HepG2 (cell line): Measurements from ENCODE around the gene ABCB8. TPM values are rescaled to one million over a fixed set of nuclear protein-coding genes. Genes with fewer than 3 reads are reported as not detected.

Source experiments
- CHD2 ChIP-seq: IDR thresholded peaks from 2 replicates; pipeline ENCODE4 v1.6.1; 2011; ENCODE audit warnings: low read depth, low read length, improper control_type of control experiment
- DNMT1 ChIP-seq: sonication (generic); formaldehyde crosslinking; IDR thresholded peaks from 2 replicates; pipeline ENCODE4 v1.5.1; 2020; ENCODE audit warnings: mild to moderate bottlenecking, missing genetic modification reagents
- HDAC1 ChIP-seq: sonication (generic); formaldehyde crosslinking; IDR thresholded peaks from 2 replicates; pipeline ENCODE4 v1.5.1; 2020; ENCODE audit warnings: mild to moderate bottlenecking, missing genetic modification reagents
- KLF13 ChIP-seq: sonication (generic); formaldehyde crosslinking; IDR thresholded peaks from 2 replicates; pipeline ENCODE4 v1.4.0; 2020; ENCODE audit warnings: mild to moderate bottlenecking, missing genetic modification reagents
- MAF1 ChIP-seq: sonication (generic); formaldehyde crosslinking; IDR thresholded peaks from 2 replicates; pipeline ENCODE4 v1.5.0; 2020; ENCODE audit warnings: missing genetic modification reagents, borderline replicate concordance
- NFYB ChIP-seq: sonication (generic); formaldehyde crosslinking; IDR thresholded peaks from 2 replicates; pipeline ENCODE4 v1.4.0; 2020; ENCODE audit warnings: missing genetic modification reagents
- NR2F6 ChIP-seq, 2 experiments: IDR thresholded peaks; 2 replicates each; pipeline ENCODE4 v1.6.1; 2016; ENCODE audit warnings: antibody characterized with exemption in 1 of 2, mild to moderate bottlenecking in 1 of 2
- ZKSCAN5 ChIP-seq: sonication (generic); formaldehyde crosslinking; IDR thresholded peaks from 2 replicates; pipeline ENCODE4 v1.5.1; 2020; ENCODE audit warnings: mild to moderate bottlenecking, missing genetic modification reagents
- ZNF24 ChIP-seq: fragments of 450-650 bp; IDR thresholded peaks from 2 replicates; pipeline ENCODE4 v1.6.1; 2017; ENCODE audit warnings: antibody characterized with exemption, mild to moderate bottlenecking
- ZNF354B ChIP-seq: sonication (generic); formaldehyde crosslinking; IDR thresholded peaks from 2 replicates; pipeline ENCODE4 v1.8.0; 2022; ENCODE audit warnings: mild to moderate bottlenecking, missing genetic modification reagents
- polyA plus RNA-seq, 8 experiments: library from polyadenylated mRNA; depleted of rRNA in 3 of 8; stranded (reverse) in 7 of 8; unstranded in 1 of 8; fragments of >200 nt; fragmentation: Illumina TruSeq in 4 of 8; extraction: Trizol in 4 of 8; gene quantifications; 2 replicates each; pipeline versions ENCODE4 v1.2.1 to v1.2.3, GENCODE V29; 2011 to 2016; ENCODE audit warnings: low read depth in 4 of 8, missing spikeins in 1 of 8, mixed read lengths in 1 of 8; ENCODE audit not compliant: insufficient read depth in 1 of 8
- total RNA-seq, 5 experiments: library from RNA; depleted of rRNA; stranded (reverse); fragments of >200 nt; fragmentation: Illumina TruSeq; extraction: Trizol; gene quantifications; 2 replicates each; pipeline ENCODE4 v1.2.3, GENCODE V29; 2016; ENCODE audit warnings: low read depth in 1 of 5
- TF ChIP-seq, protein P1 (sequence below): fragments of 450-650 bp; IDR thresholded peaks from 2 replicates; pipeline ENCODE4 v1.6.1; 2017
- TF ChIP-seq, protein P2 (sequence below): sonication (generic); formaldehyde crosslinking; IDR thresholded peaks from 2 replicates; pipeline ENCODE4 v1.8.1; 2023; ENCODE audit warnings: missing genetic modification reagents, inconsistent platforms, borderline replicate concordance
- TF ChIP-seq, protein P3 (sequence below), 2 experiments: sonication (generic) in 1 of 2; formaldehyde crosslinking in 1 of 2; IDR thresholded peaks; 2 replicates each; pipeline versions ENCODE4 v1.5.1 to v1.6.1; 2011 to 2020; ENCODE audit warnings: borderline replicate concordance in 1 of 2, low read depth in 1 of 2, low read length in 1 of 2, mild to moderate bottlenecking in 1 of 2, missing genetic modification reagents in 1 of 2, moderate library complexity in 1 of 2
- TF ChIP-seq, protein P4 (sequence below): sonication (generic); formaldehyde crosslinking; IDR thresholded peaks from 2 replicates; pipeline ENCODE4 v1.4.0; 2020; ENCODE audit warnings: missing genetic modification reagents
- TF ChIP-seq, protein P5 (sequence below): sonication (generic); formaldehyde crosslinking; IDR thresholded peaks from 2 replicates; pipeline ENCODE4 v1.4.0; 2020; ENCODE audit warnings: mild to moderate bottlenecking, missing genetic modification reagents
- TF ChIP-seq, protein P6 (sequence below): sonication (generic); formaldehyde crosslinking; IDR thresholded peaks from 2 replicates; pipeline ENCODE4 v1.4.0; 2020; ENCODE audit warnings: missing genetic modification reagents, mild to moderate bottlenecking, borderline replicate concordance

Gene ABCB8
- total and polyA plus RNA-seq, 2 of the 13 experiments (the other 11 are each of a cell fraction or from before 2014, with no cell fraction given) = 6.6 to 16.7 TPM

DNA sequence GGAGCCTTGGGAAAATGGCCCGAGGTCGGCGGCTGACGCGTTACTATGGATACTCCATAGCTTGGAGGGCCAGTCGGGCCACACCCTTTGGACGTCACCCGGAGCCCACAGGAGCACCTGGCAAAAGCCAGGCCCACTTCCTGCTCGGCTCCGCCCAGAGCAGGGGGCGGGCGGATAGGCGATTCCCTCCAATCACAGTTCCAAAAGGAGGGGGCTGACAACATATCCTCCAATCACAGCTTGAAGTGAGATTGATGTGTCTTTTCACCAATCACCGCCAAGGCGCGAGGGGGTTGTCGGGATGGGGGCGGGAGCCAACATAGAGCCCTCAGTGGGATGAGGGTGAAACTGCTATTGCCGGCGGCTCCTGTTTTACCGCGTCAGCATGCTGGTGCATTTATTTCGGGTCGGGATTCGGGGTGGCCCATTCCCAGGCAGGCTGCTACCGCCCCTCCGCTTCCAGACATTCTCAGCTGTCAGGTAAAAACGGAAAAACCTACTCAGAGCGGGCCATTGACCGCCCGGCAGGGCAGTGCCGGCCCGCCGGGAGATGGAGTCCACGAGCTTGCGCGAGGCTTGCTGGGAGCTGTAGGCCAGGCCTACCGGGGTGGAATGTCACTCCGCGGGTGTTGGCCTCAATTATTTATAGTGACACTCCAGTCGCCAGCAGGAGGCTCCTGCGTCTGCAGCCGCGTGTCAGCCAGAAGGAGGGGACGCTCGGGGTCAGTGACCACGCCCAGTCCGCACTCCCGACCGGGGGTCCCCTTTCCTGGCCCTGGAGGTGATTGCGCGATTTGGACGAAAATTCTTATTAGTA, at the start of gene ABCB8 (continued):
- TF ChIP-seq, protein P1, sequence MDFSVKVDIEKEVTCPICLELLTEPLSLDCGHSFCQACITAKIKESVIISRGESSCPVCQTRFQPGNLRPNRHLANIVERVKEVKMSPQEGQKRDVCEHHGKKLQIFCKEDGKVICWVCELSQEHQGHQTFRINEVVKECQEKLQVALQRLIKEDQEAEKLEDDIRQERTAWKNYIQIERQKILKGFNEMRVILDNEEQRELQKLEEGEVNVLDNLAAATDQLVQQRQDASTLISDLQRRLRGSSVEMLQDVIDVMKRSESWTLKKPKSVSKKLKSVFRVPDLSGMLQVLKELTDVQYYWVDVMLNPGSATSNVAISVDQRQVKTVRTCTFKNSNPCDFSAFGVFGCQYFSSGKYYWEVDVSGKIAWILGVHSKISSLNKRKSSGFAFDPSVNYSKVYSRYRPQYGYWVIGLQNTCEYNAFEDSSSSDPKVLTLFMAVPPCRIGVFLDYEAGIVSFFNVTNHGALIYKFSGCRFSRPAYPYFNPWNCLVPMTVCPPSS = no peak
- no peak for TF ChIP-seq ZKSCAN5 (CRISPR knock-in tag)
- peak; percentile 83 for TF ChIP-seq HDAC1 (CRISPR knock-in tag)
- no peak for TF ChIP-seq KLF13 (CRISPR knock-in tag)
- TF ChIP-seq ZNF24 = no peak
- TF ChIP-seq CHD2 = peak; percentile 60; the same call in 1 of the 2 replicates
- TF ChIP-seq, protein P2, sequence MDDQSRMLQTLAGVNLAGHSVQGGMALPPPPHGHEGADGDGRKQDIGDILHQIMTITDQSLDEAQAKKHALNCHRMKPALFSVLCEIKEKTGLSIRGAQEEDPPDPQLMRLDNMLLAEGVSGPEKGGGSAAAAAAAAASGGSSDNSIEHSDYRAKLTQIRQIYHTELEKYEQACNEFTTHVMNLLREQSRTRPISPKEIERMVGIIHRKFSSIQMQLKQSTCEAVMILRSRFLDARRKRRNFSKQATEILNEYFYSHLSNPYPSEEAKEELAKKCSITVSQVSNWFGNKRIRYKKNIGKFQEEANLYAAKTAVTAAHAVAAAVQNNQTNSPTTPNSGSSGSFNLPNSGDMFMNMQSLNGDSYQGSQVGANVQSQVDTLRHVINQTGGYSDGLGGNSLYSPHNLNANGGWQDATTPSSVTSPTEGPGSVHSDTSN (CRISPR knock-in tag) = no peak
- TF ChIP-seq MAF1 (CRISPR knock-in tag) = no peak
- TF ChIP-seq, protein P3, sequence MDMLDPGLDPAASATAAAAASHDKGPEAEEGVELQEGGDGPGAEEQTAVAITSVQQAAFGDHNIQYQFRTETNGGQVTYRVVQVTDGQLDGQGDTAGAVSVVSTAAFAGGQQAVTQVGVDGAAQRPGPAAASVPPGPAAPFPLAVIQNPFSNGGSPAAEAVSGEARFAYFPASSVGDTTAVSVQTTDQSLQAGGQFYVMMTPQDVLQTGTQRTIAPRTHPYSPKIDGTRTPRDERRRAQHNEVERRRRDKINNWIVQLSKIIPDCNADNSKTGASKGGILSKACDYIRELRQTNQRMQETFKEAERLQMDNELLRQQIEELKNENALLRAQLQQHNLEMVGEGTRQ (IDR thresholded peaks at IDR 0.05; ENCODE audit: low read depth, low read length) = no peak
- TF ChIP-seq, protein P3 (CRISPR knock-in tag; IDR thresholded peaks at IDR 0.05; ENCODE audit: borderline replicate concordance) = no peak; the same call in 1 of the 2 replicates
- no peak; the same call in 1 of the 2 replicates for TF ChIP-seq NR2F6 (IDR thresholded peaks at IDR 0.05)
- no peak; the same call in none of the 2 replicates for TF ChIP-seq NR2F6 (CRISPR knock-in tag; IDR thresholded peaks at IDR 0.05)
- TF ChIP-seq, protein P4, sequence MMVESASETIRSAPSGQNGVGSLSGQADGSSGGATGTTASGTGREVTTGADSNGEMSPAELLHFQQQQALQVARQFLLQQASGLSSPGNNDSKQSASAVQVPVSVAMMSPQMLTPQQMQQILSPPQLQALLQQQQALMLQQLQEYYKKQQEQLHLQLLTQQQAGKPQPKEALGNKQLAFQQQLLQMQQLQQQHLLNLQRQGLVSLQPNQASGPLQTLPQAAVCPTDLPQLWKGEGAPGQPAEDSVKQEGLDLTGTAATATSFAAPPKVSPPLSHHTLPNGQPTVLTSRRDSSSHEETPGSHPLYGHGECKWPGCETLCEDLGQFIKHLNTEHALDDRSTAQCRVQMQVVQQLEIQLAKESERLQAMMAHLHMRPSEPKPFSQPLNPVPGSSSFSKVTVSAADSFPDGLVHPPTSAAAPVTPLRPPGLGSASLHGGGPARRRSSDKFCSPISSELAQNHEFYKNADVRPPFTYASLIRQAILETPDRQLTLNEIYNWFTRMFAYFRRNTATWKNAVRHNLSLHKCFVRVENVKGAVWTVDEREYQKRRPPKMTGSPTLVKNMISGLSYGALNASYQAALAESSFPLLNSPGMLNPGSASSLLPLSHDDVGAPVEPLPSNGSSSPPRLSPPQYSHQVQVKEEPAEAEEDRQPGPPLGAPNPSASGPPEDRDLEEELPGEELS (CRISPR knock-in tag) = 0 out of 2 replicates have a peak, but pooled peaks have one; percentile 22
- TF ChIP-seq DNMT1 = no peak
- TF ChIP-seq, protein P5, sequence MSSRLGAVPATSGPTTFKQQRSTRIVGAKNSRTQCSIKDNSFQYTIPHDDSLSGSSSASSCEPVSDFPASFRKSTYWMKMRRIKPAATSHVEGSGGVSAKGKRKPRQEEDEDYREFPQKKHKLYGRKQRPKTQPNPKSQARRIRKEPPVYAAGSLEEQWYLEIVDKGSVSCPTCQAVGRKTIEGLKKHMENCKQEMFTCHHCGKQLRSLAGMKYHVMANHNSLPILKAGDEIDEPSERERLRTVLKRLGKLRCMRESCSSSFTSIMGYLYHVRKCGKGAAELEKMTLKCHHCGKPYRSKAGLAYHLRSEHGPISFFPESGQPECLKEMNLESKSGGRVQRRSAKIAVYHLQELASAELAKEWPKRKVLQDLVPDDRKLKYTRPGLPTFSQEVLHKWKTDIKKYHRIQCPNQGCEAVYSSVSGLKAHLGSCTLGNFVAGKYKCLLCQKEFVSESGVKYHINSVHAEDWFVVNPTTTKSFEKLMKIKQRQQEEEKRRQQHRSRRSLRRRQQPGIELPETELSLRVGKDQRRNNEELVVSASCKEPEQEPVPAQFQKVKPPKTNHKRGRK (CRISPR knock-in tag) = no peak
- peak; percentile 97 for TF ChIP-seq NFYB (CRISPR knock-in tag)
- TF ChIP-seq ZNF354B = no peak
- TF ChIP-seq, protein P6, sequence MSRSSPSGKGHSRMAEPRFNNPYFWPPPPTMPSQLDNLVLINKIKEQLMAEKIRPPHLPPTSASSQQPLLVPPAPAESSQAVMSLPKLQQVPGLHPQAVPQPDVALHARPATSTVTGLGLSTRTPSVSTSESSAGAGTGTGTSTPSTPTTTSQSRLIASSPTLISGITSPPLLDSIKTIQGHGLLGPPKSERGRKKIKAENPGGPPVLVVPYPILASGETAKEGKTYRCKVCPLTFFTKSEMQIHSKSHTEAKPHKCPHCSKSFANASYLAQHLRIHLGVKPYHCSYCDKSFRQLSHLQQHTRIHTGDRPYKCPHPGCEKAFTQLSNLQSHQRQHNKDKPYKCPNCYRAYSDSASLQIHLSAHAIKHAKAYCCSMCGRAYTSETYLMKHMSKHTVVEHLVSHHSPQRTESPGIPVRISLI (CRISPR knock-in tag) = no peak
